Activated naive CD4-positive, alpha-beta T cell treated with anti-CD3 and anti-CD28 coated beads for 36 hours (primary cell): ENCODE data around the gene SPATS1. TPM values are rescaled to one million over a fixed set of nuclear protein-coding genes. Genes with fewer than 3 reads are reported as not detected.
"Not testable (repeated sequence)": the region's sequence is repeated elsewhere in the genome, so short reads cannot be mapped to it uniquely, and the experiment has no call there.

ENCODE experiments used
- CTCF ChIA-PET: fragments of 350-600 bp; sonication (Branson Sonifier 250); formaldehyde crosslinking; loops from one replicate; lab custom pipeline; 2021; ENCODE audit warnings: antibody characterized with exemption; lab: Charles Lee
- DNase-seq: peaks from one replicate; pipeline ENCODE4 v3.0.0-alpha.2; 2020
- H3K27ac Mint-ChIP-seq: one replicate; pipeline ENCODE4 v1.8.0; 2021; ENCODE audit warnings: mild to moderate bottlenecking, mixed read lengths
- H3K27me3 Mint-ChIP-seq: one replicate; pipeline ENCODE4 v1.8.0; 2021; ENCODE audit warnings: low read depth, mixed read lengths
- H3K36me3 Mint-ChIP-seq: one replicate; pipeline ENCODE4 v1.8.0; 2021; ENCODE audit warnings: low read depth, mixed read lengths
- H3K4me1 Mint-ChIP-seq: one replicate; pipeline ENCODE4 v1.8.0; 2021; ENCODE audit warnings: low read depth, mixed read lengths
- H3K4me3 Mint-ChIP-seq: one replicate; pipeline ENCODE4 v1.8.0; 2021; ENCODE audit warnings: mild to moderate bottlenecking, moderate library complexity, mixed read lengths
- H3K9me3 Mint-ChIP-seq: one replicate; pipeline ENCODE4 v1.8.0; 2021; ENCODE audit warnings: mixed read lengths
- intact Hi-C: fragments of 100-400 bp; cut with micrococcal nuclease; formaldehyde crosslinking; loops from one replicate; pipeline ENCODE4 v1.15.1; 2023
- total RNA-seq, 2 experiments: library from RNA; stranded (reverse); gene quantifications; one replicate each; pipeline ENCODE4 v1.2.3, GENCODE V29; 2021

The SPATS1 gene
- total RNA-seq, 2 experiments from 2014 or later = not detected

- CTCF ChIA-PET = interaction anchor here (0.9 to 8.6 kb wide), 4 partner anchors 15 to 66 kb away, joined by 3 to 164 read pairs (median 3); partner anchors contain the start of genes AARS2, NFKBIE and TMEM151B
- H3K4me1 Mint-ChIP-seq = no peaks in the 10 kb centered on the region
- no peaks in the 10 kb centered on the region for H3K9me3 Mint-ChIP-seq
- no peaks in the 10 kb centered on the region for H3K36me3 Mint-ChIP-seq
- H3K4me3 Mint-ChIP-seq = no peak overlapping the region
- intact Hi-C loops = no loop called here
- peaks cover 10% of the 10 kb centered on the region for H3K27me3 Mint-ChIP-seq
- no peak overlapping the region for H3K27ac Mint-ChIP-seq
- no peak for DNase-seq
These were observed 8.5 kb upstream of the SPATS1 start for GRCh38 chr6:44333942-44334341.

DNA sequence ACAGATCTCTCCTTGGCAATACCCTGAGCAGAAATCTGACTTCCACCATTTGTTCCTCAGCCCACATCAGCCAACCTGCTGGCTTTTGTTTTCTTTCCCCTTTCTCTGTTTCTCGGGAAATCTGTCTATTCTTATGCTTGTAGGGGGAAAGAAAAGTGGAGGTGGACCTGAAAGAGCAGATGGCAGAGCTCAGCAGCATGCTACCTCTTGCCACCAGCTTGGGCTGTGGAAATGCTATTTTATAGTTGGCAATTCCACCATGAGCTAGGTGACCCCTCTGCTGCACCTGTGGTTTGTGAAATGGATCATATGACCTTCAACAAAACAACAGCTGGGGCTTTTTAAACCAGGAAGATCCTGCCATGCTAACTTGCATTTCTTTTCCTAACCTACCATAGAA is 6.8 kb upstream of the SPATS1 start:
- DNase-seq = no peak
- no peaks in the 10 kb centered on the region for H3K4me1 Mint-ChIP-seq
- no peak overlapping the region for H3K27ac Mint-ChIP-seq
- no peaks in the 10 kb centered on the region for H3K36me3 Mint-ChIP-seq
- no peaks in the 10 kb centered on the region for H3K9me3 Mint-ChIP-seq
- H3K4me3 Mint-ChIP-seq = no peak overlapping the region
- intact Hi-C loops = no loop called here
- peaks cover 4% of the 10 kb centered on the region for H3K27me3 Mint-ChIP-seq
- CTCF ChIA-PET = interaction anchor here (0.5 to 8.6 kb wide), 11 partner anchors 12 to 165 kb away, joined by 3 to 164 read pairs (median 4); partner anchors contain the start of genes AARS2, NFKBIE, SLC35B2 and TMEM151B

- Mint-ChIP-seq H3K36me3 (no peaks in the 10 kb centered on the region), H3K9me3 (no peaks in the 10 kb centered on the region), H3K27ac (no peak overlapping the region), H3K4me1 (no peaks in the 10 kb centered on the region), H3K4me3 (no peak overlapping the region), H3K27me3 (peaks cover 24% of the 10 kb centered on the region)
- peak; percentile 81 for DNase-seq
- CTCF ChIA-PET = interaction anchor here (0.7 to 8.6 kb wide), 19 partner anchors 9 to 187 kb away, joined by 3 to 164 read pairs (median 4); partner anchors contain the start of genes AARS2, NFKBIE and TMEM151B
- intact Hi-C loops = loop anchor here (1.0 to 2.0 kb wide), 8 partner anchors 25 to 242 kb away; partner anchors contain the start of genes AARS2 and CDC5L
These were observed 4.0 kb upstream of the SPATS1 start for GRCh38 chr6:44338228-44339122.

DNA sequence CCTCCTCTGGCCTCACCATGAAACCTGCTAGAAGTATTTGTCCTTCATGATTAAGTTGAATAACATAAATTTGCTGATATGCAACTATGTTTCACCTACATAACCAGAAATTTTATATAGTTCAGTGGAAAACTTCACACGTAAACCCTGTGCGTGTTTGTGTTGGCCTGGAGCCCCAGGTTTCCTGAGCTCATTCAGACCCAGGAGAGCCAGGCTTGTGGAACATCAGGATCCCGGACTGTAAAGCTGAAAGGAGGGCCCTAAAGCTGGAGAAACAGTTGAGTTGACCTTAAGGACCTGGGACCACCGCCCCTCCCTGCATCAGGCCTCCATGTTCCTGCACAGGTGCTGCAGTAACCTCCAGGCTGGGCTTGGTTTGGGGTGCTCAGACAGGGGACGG is 3.1 kb upstream of the SPATS1 start:
- Mint-ChIP-seq H3K4me3 (no peak overlapping the region), H3K36me3 (no peaks in the 10 kb centered on the region)
- CTCF ChIA-PET = interaction anchor here (0.6 to 8.6 kb wide), 13 partner anchors 9 to 166 kb away, joined by 3 to 164 read pairs (median 4); partner anchors contain the start of genes NFKBIE and TMEM151B

DNA sequence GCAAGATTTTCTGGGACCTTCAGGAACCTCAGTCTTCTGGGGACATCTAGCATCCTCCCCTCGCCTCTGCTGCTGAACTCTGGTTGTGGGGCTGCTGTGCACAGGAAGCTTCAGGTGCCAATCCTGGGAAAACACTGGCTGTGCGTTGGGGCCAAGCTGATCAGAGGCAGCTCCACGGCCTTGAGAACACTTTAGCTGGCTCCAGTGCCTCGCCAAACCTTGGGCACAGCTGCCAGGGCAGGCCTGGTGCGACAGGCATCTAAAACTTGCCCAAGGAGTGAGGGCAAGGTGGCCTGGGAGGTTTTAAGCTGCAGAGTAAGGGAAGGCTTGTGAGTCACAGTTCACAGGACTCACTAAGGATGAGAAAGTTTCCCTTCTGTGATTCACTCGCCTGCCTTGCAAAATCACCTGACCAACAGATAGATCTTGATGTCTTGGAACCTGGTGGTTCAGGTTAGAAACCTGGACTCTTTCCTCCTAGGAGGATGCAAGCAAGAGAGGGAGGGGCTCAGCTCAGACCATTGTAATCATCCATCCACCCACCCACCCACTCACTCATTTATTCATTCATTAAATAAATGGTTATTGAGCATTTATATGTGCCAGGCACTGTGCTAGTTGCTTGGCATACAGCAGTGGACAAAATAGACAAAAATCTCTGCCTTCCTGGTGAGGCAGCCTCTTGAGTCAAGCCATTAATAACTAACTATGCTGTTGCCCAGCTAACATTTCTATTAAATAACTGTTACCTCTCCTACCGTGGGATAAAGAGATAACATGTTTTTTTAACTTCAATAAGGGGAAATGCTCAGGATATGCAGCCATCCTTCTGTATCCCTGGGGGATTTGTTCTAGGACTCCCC is 2.5 kb upstream of the SPATS1 start:
- Mint-ChIP-seq H3K36me3 (no peaks in the 10 kb centered on the region), H3K4me3 (no peak overlapping the region), H3K27ac (no peak overlapping the region), H3K9me3 (no peaks in the 10 kb centered on the region), H3K27me3 (peaks cover 37% of the 10 kb centered on the region), H3K4me1 (no peaks in the 10 kb centered on the region)
- CTCF ChIA-PET = interaction anchor here (0.6 to 8.6 kb wide), 6 partner anchors 10 to 116 kb away, joined by 3 to 164 read pairs (median 3); partner anchors contain the start of genes NFKBIE and TMEM151B
- peak; percentile 17 for DNase-seq
- intact Hi-C loops = loop anchor here (2.0 kb wide), 2 partner anchors 47 to 243 kb away; partner anchors contain the start of gene CDC5L

More for the DNA sequence above, 3.1 kb upstream of the SPATS1 start:
- peaks cover 32% of the 10 kb centered on the region for H3K27me3 Mint-ChIP-seq
- no peaks in the 10 kb centered on the region for H3K9me3 Mint-ChIP-seq
- intact Hi-C loops = loop anchor here (2.0 kb wide), 2 partner anchors 48 to 242 kb away; partner anchors contain the start of gene CDC5L
- no peak for DNase-seq
- no peaks in the 10 kb centered on the region for H3K4me1 Mint-ChIP-seq
- H3K27ac Mint-ChIP-seq = no peak overlapping the region

DNA sequence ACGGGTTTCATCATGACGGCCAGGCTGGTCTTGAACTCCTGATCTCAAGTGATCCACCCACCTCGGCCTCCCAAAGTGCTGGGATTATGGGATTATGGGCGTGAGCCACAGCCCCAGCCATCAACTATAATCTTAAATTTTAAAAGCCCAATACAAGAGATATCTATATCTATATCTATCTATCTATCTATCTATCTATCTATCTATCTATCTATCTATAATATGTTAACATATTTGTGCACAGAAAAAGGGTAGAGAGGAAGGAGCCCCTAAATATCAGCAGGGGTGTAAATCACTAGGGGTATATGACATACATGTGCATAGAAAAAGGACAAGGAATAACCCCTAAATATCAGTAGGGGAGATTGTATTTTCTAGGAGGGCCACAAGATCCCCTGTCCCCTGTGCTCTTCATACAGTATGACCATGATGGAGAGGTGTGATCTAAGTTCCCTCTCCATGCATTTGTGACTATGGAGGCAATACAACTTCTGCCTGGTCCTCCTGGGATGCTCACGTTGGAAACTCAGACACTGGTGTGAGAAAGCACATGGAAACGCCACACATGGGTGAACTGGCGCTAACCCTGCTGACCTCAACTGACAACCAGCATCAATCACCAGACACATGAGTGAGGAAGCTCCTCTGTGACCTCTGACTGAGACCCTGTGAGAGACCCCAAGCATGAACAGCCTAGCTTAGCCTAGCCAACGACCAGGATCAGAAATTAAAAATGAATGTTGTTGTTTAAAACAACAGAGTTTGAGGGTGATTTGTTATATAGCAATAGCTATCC is 1.2 kb upstream of the SPATS1 start:
- H3K4me3 Mint-ChIP-seq = no peak overlapping the region
- no peaks in the 10 kb centered on the region for H3K36me3 Mint-ChIP-seq
- peaks cover 37% of the 10 kb centered on the region for H3K27me3 Mint-ChIP-seq
- no peaks in the 10 kb centered on the region for H3K9me3 Mint-ChIP-seq
- intact Hi-C loops = no loop called here
- H3K27ac Mint-ChIP-seq = no peak overlapping the region
- no peaks in the 10 kb centered on the region for H3K4me1 Mint-ChIP-seq
- CTCF ChIA-PET = interaction anchor here (0.6 to 3.1 kb wide), 3 partner anchors 36 to 73 kb away, joined by 3 to 20 read pairs (median 3); no protein-coding TSS in a partner anchor
- no peak for DNase-seq

DNA sequence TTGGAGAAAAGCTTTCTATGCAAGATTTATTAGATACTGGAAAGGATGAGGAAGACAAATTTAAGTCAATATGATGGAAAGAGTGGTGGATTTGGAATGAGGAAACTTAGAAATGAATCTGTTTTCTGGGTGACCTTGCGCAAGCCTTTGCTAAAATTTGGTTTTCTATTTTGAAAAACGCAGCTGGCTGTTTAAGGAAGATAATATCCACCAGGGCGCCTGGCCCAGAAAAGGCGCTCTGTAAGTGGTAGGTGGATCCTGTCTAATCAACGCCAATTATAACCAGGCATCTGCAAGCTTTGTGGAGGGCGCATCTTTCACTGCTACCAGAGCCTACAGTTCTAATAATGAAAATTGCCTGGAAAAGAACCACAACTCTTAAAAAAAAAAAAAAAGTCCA is 398 bp upstream of the SPATS1 start:
- CTCF ChIA-PET = interaction anchor here (0.6 to 3.1 kb wide), 4 partner anchors 37 to 246 kb away, joined by 3 to 20 read pairs (median 3); no protein-coding TSS in a partner anchor
- Mint-ChIP-seq H3K27ac (no peak overlapping the region), H3K4me3 (no peak overlapping the region), H3K9me3 (no peaks in the 10 kb centered on the region), H3K27me3 (peaks cover 35% of the 10 kb centered on the region), H3K4me1 (no peaks in the 10 kb centered on the region), H3K36me3 (no peaks in the 10 kb centered on the region)
- intact Hi-C loops = no loop called here
- no peak for DNase-seq

DNA sequence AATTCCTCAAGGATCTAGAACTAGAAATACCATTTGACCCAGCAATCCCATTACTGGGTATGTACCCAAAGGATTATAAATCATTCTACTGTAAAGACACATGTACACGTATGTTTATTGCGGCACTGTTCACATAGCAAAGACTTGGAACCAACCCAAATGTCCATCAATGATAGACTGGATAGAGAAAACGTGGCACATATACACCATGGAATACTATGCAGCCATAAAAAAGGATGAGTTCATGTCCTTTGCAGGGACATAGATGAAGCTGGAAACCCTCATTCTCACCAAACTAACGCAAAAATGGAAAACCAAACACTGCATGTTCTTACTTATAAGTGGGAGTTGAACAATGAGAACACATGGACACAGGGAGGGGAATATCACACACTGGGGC is 4.4 kb downstream of the SPATS1 start:
- CTCF ChIA-PET, H3K36me3 Mint-ChIP-seq, H3K27ac Mint-ChIP-seq, H3K4me1 Mint-ChIP-seq, H3K9me3 Mint-ChIP-seq, intact Hi-C loops, H3K4me3 Mint-ChIP-seq, DNase-seq: not testable (repeated sequence)
- H3K27me3 Mint-ChIP-seq = peaks cover 30% of the 10 kb centered on the region

DNA sequence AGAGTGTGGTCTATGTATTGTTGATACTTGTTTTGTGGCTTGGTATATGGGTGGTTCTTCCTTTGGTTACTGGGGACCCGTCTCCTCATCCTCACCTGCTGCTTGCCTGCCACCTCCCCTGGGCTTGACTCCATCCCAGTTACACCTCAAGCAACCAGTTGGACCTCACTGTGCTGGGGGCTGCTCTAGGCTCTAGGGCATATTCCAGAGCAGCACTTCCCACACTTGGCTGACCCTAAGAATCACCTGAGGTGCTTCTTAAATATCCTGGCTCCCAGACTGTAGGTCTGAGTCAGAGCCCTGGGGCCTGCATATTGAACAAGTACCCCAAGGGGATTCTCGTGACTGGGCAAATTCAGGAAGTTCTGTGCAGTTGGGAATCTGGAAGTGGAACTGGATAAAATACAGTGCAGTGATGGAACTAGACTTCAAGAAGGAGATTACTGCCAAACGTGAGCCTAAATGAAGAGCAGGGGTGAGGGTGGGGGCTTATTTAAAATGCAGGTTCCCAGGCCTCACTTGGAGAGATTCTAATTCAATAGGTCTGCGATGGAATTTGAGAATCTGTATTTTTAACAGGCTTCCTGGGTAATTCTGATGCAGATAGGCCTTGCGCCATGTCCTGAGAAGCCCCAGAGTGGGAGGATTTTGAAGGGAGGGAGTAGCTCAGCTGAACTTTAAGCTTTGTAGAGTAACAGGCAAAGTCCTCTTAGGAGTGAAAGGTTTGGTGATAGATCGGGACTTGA is 7.6 kb downstream of the SPATS1 start:
- intact Hi-C loops = no loop called here

GRCh38 chr6:44350650-44350994 is 8.2 kb downstream of the SPATS1 start:
- H3K36me3 Mint-ChIP-seq, DNase-seq, H3K27me3 Mint-ChIP-seq, intact Hi-C loops, H3K4me3 Mint-ChIP-seq, H3K4me1 Mint-ChIP-seq, H3K9me3 Mint-ChIP-seq, H3K27ac Mint-ChIP-seq: not testable (repeated sequence)
- CTCF ChIA-PET = interaction anchor here (1.0 kb wide), 1 partner anchor 11 kb away, joined by 3 read pairs; no protein-coding TSS in a partner anchor

More for the DNA sequence above, 7.6 kb downstream of the SPATS1 start:
- CTCF ChIA-PET = interaction anchor here (1.0 kb wide), 1 partner anchor 11 kb away, joined by 3 read pairs; no protein-coding TSS in a partner anchor
- Mint-ChIP-seq H3K27me3 (peaks cover under 1% of the 10 kb centered on the region), H3K36me3 (no peaks in the 10 kb centered on the region), H3K4me1 (no peaks in the 10 kb centered on the region), H3K27ac (no peak overlapping the region), H3K4me3 (no peak overlapping the region), H3K9me3 (no peaks in the 10 kb centered on the region)
- no peak for DNase-seq
